GM19025 (cell line): ENCODE measurements around the gene MTG1.
"Not testable (repeated sequence)": the region's sequence is repeated elsewhere in the genome, so short reads cannot be mapped to it uniquely, and the experiment has no call there.

ENCODE experiments used
- ATAC-seq: cut with Tn5 transposase; IDR thresholded peaks from one replicate; pipeline ENCODE4 v1.9.1; 2021; ENCODE audit warnings: mild to moderate bottlenecking, low read depth, moderate library complexity; ENCODE audit not compliant: unreplicated experiment

The MTG1 gene

DNA sequence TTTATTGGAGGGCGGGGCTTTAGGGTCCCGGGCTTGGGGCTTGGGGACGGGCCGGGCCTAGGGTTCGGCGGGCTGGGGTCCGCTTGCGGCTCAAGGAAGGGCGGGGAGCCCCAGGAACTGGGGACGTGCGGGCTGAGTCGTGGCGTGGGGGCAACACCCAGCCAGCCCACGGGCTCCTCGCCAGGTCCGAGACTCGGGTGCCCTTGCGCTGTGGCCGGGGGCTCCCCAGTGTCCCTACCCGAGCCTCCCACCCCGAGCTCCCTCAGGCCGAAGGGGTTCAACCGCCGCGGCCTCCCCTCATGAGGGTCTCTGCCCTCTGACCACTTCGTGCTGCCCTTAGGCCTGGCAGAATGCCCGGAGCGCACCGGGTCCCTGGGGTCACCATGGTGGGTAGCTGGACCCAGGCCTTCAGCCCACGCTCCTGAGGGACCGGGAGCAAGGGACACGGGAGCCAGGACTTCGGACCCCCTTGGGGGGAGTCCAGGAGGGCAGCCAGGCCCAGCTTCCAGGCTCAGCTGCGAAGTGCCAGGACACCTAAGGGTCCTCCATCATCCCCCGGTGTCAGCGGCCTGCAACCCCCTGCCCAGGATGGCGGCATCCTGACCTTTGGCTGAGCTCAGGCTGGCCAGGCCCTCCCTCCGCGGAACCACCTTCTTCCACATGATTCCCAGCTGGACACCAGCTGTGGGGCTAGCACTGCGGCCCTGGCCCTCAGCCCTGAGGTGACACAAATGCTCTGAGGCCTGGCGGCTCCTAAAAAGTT, 35.6 kb upstream of the MTG1 start:
- no peak for ATAC-seq

DNA sequence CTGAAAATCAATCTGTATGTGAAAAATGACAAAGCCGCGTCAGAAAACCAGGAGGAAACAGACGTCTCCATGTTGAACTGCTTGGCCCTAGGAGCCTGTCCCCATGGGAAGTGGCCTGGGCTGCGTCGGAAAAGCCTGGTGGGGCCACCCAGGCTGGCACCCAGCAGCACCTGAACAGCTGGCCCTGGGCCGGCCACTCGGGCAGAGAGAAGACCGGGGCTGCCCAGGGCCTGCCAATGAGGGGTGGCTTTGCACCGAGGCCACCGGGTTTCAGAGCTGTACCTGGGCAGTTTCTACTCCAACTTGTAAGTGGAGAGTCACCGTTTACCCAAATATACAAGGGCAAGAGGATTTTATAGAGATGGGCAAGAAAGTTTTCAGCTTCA, 35.0 kb upstream of the MTG1 start:
- ATAC-seq = no peak

DNA sequence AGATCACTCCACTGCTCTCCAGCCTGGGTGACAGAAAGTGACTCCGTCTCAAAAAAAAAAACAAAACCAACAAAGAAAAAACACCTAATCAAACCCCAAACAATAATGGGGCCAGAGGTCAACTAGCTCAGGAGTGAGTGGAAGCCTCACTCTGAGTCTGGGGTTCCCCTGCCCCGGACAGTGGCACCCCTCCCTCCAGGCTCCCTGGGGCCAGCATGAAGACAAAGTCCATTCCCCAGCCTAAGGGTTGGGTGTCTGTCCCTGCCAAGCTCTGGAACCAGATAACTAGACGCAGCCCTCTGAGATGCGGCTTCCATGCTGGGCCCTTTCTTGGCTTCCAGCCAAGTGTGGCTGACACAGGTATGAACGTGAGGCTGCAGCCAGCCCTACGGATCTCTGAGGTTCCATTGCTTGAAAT, 34.4 kb upstream of the MTG1 start:
- no peak for ATAC-seq

DNA sequence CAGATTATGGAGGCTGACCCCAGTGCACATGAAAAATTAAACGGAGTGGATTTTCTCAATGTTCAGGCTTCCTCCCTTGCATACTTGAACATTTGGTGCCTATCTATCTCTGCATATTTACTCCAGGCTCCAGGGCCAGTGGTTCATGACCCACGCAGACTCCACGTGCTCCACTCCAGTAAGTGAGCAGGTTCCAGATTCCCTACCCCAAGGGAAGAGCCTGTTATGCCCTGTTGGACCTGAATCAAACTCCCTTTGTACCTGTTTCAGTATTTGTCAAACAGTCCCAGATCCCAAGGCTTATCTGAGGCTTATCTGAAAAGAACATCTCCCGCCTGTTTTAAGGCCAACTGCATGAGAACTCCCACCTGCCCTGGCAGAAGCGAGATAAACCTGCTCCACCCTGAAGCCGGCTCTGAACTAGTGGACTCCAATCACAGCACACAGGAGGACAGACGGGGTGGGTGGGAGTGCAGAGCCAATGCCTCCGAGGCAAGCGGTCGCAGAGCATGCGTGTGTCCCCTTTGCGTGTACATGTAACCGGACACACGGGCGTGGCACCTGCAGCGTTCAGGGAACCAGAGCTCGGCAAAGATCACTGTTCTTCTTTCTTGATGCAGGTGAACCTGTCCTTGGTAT, 33.9 kb upstream of the MTG1 start:
- no peak for ATAC-seq

DNA sequence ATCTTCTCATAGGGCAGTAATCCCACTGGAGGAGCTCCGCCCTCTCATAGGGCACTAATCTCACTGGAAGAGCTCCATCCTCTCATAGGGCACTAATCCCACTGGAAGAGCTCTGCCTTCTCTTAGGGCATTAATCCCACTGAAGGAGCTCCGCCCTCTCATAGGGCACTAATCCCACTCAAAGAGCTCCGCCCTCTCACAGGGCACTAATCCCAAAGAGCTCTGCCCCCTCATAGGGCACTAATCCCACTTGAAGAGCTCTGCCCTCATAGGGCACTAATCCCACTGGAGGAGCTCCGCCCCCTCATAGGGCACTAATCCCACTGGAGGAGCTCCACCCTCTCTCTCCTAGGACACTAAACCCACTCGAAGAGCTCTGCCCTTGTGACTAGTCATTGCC, 32.7 kb upstream of the MTG1 start:
- ATAC-seq = no peak

DNA sequence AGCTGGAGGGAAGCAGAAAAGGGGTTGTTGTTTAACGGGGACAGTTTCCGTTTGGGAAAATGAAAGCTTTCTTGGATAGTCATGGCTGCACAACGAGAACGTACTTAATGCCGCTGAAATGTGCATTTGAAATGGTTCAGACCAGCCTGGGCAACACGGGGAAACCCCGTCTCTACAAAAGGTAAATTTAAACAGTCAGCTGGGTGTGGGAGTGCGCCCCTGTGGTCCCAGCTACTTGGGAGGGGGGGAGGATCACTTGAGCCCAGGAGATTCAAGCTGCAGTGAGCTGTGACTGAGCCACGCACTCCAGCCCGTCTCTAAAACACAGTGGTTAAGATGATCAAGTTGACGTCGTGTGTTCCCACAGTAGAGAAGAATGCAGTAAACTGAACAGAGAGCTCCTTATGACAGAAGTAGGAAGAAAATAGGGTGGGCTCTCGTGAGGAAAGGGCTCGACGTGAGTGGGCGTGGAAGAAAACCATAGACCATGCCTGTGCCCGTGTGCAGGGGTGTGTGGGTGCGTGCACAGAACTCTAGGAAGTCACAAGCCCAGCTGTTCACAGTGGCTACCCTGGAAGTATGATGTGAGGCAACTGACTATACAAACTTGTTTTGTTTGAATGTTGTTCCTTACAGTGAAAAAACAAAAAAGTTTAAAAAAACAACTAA, 32.0 kb upstream of the MTG1 start:
- ATAC-seq = no peak

DNA sequence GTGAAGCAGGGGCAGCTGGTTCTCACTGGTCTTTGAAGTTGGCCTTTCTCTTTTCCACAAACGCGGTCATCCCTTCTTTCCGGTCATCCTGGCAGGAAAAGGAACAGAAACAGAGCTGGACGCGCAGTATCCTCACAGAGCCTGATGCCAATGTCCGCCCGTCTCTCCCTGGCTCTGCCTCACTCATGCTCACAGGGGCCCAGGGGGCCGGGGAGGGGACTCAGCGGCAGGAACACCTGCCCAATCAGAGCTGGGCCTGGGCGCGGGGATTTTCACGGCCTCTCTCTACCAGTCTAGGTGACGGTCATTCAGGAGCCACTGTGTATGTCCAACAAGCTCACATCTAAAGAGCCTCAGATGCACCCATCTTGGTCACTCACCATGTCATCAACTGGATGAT, 31.1 kb upstream of the MTG1 start:
- no peak for ATAC-seq

DNA sequence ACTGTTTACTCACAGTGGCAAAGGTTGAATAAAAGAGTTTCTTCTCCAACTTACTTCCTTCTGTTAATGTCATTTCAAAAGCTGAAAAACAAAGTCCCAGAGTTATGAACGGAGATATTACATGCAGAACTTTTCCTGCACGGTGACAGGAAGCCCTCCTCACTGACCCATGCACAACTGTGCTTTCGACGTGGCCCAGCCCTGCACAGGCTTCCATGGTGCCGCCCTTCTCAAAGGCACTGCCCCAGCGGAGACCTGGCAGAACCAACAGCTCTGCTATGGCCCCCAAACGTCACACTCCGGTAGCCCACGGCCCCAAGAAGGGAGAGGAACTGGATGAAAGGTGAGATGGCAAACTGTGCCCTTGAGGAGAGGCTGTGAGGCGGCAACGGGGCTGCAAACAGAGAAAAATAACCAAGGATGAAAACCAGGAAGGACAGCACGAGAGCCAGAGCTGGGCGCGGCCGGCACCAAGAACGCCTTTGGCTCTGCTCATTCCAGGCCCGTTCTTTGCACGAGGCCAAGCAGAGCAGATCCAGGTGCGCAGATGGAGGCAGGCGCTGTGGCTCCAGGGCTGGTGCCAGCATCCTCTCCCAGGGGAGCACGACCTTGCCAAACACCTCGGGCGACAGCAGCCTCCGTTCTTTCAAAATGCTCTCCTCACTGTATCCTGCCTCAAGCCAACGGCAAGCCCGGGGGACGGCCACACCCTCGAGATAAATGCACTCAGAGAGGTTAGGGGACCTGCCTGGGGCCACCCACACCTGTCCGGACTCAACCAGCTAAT, 29.1 kb upstream of the MTG1 start:
- ATAC-seq = no peak

DNA sequence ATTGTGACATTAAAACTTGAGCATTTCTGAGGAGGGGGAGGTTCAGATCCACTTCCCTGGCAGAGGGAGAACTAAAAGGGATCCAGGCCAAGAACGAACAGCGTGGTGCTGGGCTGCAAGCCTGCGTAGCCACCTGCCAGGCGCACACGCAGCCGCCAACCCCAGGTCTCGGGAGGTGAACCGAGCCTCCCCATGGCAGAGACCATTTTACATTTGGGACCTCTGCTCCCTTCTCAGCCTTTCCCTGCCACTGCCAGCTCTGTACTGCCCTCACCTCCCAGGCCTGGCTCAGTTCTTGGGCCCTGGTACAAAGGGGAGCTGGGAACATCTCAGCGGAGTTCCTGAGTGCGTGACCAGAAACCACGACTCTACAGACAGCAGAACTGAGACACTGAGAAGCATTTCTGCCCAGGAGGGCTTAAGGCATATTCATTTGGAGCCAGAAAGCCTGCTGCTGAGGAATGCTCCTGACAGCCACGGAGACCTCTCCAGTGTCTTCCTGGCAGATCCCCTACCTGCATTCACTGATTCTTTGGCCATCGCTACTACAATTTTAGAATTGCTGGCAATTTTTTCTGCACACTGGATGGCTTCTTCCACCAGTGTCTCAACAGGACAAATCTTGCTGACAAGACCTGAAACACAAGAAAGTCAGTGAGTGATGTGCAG, 28.4 kb upstream of the MTG1 start:
- ATAC-seq = no peak

DNA sequence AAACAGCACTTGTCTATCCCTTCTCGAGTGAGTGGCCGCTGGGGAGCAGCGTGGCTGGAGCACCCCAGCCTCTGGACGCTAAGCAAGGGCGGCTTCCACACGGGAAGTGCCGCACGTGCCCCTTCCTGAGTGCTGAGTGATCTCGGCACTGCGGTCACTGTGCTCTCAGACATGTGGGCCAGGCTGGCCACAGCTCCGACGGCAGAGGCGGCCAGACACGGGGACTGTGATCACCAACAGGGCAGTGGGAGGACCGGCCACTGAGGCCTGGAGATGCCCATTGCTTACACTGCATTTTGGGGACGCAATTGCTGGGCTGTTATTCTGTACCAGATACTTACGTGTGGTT, 27.9 kb upstream of the MTG1 start:
- no peak for ATAC-seq

DNA sequence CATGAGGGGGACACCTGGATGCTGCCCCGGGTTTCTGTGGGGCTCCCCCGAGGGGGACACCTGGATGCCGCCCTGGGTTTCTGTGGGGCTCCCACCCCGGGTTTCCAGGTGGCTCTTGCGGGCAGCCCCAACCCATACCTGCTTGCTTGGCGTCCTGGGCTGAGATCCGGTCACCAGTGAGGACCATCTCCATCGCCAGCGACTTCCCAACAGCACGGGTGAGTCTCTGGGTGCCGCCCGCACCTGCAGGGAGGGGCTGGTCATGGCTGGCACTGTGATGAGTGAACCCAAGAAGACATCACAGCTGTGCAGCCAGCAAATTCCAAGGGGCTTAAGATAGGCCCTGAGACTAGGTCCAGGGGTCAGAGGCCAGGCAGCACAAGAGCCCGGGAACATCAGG, 27.2 kb upstream of the MTG1 start:
- no peak for ATAC-seq

DNA sequence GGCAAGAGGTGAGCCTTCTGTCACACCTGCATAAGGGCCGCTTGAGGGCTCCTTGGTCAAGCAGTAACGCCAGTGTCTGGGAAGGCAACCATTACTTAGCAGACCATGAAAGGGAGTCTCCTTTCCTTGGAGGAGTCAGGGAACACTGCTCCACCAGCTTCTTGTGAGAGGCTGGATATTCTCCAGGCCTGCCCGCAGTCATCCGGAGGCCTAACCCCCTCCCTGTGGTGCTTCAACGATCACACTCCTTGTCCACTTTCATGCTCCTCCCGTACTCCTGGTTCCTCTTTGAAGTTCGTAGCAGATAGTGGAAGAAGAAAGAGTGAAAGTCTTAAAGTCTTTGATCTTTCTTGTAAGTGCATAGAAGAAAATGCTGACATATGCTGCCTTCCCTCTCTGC, 26.5 kb upstream of the MTG1 start:
- not testable (repeated sequence) for ATAC-seq

DNA sequence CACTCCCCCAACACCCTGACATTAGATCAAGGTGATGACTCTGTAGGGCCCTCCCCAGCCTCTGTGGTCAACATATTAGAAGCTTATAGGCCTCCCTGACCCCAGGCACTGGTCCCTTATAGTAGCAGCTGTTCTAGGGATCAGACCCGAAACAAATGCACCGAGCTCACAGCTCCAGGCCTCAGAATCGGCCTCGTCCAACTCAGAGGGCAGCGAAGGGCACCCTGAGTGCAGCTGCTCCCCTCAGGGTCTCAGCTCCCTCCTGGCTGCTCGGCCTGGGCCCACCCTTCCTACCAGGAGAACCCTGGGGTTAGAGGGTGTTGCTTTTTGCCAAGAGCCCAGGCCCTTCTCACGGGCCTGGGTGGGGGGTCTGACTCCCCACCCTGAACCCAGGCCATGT, 25.8 kb upstream of the MTG1 start:
- no peak for ATAC-seq

DNA sequence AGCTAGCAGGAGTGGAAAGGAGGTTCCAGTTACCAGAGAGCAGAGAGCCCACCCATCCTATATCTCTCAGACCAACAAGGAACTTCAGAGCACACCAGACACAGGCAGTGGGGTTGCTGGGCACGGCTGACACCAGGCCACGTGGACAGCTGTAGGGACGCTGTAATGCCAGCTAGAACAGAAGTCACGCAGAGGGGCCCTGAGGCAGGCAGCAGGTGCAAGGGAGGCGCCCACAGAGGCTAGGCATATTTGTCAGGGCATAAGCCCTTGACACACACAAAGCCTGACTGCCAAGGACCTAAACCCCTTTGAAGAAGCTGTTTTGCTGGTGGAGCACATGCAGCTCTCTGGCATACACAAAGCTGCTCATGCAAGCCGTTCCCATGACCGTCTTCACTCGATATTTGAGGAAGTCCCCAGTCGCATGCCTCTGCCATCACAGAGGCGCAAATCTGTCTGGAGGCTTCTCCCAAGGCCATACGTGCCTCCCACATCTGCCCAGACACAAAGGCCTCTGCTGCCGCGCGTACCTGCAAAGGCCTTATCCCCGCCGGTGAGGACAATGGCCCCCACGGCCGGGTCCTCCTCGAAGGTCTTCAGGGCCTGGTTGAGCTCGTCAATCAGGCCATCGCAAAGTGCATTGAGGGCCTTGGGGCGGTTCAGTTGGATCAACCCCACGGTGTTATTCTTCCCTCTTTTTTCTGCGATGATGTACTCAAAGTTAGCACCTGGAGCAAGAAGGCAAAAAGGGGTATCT, 23.7 kb upstream of the MTG1 start:
- no peak for ATAC-seq

DNA sequence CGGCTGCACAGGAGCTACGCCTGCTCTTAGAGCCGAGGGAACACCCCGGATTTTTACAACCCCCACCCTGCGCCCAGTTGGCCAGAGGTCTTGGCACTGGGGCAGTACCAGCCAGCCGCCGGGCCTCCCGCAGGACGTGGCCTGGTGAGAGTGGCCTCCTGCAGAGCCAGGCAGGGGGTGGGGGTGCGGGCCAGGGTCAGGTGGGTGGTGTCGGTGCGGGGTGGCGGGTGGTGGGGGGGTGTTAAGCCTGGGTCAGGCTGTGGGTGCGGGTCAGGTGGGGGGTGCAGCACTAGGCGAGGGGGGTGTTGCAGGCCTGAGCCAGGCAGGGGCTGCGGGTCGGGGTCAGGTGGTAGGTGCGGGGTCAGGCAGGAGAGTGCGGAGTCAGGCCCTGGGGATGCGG, 21.4 kb upstream of the MTG1 start:
- no peak for ATAC-seq

DNA sequence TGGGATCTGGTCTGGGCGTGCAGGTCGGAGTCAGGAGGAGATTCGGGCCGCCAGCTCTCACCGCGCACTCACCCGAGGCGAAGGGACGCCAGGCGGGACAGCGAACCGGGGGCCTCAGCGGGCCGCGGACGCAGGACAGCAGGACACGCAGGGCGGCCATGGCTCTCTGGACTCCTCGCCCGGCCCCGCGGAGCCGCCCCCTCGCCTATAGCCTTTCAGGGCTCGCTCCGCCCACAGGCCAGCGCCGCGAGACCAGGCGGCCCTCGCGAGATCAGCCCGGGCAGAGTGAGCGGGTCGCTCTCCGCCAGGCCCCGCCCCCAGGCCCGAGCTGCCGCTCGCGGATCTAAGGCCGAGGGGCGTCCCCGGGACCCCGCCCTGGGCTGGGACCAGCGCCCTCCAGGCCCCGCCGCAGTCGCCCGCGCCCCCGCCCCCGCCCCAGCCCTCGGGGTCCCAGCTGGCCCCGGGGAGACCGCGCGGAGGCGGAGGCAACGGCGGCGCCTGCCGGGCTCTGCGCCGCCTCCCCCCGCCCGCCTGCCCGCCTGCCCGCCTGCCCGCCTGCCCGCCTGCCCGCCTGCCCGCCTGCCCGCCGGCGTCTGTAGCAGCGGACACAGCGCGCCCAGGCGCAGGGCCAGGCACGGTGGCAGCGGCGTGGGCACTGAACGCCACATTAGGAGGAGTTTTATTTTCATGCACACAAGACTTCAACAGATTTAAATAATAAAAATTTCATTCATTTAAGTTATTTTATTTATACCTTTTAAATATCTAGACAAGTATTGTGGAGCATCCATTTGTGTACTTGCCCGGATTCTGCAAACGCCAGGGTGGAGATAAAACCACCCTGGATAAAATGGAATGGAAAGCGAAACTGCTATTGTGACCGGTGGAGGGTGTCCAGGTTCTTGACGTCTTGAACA, 20.5 kb upstream of the MTG1 start, which contains the start of gene ECHS1:
Gene ECHS1, minus strand, starts transcription at position 181 of the 917 bp plus-strand sequence. Its CDS starts 21 bp downstream, at position 160.
- ATAC-seq = peak; percentile 94

DNA sequence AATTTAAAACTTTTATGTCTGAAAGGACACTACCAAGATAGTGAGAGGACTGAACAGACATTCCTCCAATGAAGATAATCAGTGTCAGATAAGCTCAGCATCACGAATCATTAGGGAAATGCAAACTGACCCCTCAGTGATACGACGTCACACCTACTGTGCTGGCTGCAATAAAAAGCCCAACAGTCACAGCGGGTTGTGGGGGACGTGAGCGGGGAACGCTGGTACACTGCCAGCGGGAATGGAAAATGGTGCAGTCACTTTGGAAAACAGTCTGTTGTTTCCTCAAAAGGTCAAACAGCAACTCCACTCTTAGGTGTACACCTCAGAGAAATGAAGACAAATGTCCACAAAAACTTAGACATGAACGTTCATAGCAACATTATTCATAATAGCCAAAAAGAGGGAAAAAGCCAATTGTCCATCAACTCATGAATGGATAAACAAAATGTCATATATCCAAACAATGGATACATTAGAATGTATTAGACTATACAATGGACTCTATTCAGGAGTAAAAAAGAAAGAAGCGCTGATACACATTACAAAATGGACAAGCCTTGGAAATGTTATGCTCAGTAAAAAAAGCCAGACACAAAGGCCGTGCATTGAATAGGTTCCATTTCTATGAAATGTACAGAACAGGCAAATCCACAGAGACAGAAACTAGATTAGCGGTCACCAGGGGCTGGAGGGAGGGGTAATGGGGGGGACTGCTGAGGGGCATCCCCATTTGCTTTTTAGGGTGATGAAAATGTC, 18.4 kb upstream of the MTG1 start:
- no peak for ATAC-seq

DNA sequence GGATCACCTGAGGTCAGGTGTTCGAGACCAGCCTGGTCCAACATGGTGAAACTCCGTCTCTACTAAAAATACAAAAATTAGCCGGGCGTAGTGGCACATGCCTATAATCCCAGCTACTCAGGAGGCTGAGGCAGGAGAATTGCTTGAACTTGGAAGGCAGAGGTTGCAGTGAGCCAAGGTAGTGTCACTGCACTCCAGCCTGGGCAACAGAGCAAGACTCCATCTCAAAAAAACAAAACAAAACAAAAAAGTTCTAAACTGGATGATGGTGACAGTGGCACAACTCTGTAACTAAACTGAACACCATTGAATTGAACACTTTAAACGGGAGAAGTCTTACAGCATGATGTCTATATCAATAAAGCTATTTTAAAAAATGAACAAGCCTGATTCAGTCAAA, 17.8 kb upstream of the MTG1 start:
- not testable (repeated sequence) for ATAC-seq
